Measurements from ENCODE around the gene C1QTNF8.

The C1QTNF8 gene

DNA sequence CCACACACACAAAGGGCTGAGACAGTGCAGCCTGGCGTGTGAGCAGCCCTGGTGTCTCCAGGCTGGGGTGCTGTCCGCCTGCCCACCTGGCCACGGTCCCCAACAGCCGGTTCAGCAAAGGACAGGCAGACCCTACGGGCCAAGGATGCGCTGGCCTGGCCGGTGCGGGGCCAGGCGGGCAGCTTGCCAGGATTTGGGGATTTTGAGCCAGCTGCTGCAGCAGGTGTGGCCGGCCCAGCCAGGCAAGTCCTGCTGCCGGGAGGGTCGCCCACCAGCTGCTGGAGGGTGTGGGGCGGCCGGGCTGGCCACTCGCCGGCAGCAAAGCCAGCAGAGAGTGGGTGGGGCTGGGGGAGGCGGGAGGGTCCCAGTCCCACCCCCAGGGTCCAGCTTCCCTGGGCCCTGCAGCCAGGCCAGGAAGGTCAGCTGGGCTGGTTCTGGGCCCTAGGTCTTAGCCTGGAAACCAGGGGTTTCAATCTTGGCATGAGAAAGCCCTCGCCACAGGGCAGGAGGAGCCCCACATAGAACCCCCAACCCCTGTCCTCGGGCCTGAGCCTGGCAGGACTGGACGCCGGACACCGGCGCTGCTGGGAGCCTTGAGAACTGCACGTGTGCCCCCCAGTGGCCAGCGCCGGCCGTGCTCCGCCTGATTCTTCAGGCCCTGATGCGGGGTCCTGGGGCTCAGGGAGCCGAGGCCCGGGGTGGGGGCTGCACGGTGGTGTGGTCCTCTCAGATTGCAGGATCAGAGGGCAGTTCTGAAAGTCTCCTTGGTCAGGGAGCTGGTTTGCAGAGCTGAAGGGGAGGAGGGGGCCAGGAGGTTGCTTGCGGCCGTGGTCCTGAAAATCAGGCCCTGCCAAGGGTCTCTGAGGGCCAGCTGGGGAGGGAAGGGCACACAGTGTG lies 41.1 kb downstream of the C1QTNF8 start:
- H3K36me3 ChIP-seq (ENCODE audit: insufficient read depth, insufficient read length, low read length) = no peaks in the 10 kb centered on the region
- H3K4me3 ChIP-seq (ENCODE audit: insufficient read length, low read depth) = no peak overlapping the region
- no peaks in the 10 kb centered on the region for H3K27me3 ChIP-seq (ENCODE audit: insufficient read depth, insufficient read length)
- DNase-seq (ENCODE audit: low read depth, low spot score) = peak; percentile 30
- peaks cover 9% of the 10 kb centered on the region for H3K9me3 ChIP-seq (ENCODE audit: insufficient read depth, low read length)
- H3K4me1 ChIP-seq (ENCODE audit: insufficient read depth, insufficient read length) = peaks cover 3% of the 10 kb centered on the region
- peak overlapping the region; percentile 56 for H3K9ac ChIP-seq (ENCODE audit: insufficient read length, low read depth)
- TF ChIP-seq SUZ12 (IDR thresholded peaks at IDR 0.05; ENCODE audit: extremely low read depth, insufficient read depth, insufficient read length) = no peak
- TF ChIP-seq YY1 (IDR thresholded peaks at IDR 0.05; ENCODE audit: insufficient read depth, insufficient read length) = no peak
- TF ChIP-seq ZNF274 (IDR thresholded peaks at IDR 0.05; ENCODE audit: low read depth, low read length) = no peak

DNA sequence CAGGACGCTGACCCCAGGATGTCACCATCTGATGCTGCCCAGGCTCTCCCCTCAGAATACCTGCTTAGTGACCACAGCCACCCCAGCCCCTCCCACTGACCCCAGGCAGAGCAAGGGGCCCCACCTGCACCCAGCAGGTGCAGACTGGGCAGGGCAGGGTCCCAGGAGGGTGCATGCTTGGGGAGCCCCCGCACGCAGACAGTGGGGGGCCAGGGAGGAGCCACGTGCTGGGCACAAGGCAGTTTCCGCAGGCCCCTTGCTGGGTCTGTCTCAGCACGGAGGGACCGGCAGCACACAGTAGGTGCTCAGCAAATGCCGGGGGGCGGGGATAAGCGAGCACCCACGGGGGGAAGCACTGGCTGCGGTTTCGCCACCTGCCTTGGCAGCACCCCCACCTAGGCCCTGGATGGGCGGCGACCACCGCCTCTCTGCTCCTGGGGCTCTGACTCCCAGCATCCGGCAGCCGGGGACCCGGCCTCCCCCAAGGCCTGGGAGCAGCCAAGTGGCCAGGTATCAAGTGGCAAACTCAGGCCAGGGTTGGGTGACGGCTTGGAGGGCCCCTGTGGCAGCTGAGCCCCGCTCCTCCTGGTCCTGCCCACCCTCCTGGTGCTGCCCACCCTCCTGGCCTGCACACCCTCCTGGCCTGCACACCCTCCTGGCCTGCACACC lies 42.2 kb downstream of the C1QTNF8 start:
- Histone ChIP-seq H3K9ac (ENCODE audit: insufficient read length, low read depth) (no peak overlapping the region), H3K9me3 (ENCODE audit: insufficient read depth, low read length) (peaks cover 3% of the 10 kb centered on the region; the same call in 1 of the 2 replicates), H3K4me1 (ENCODE audit: insufficient read depth, insufficient read length) (peaks cover 9% of the 10 kb centered on the region), H3K27me3 (ENCODE audit: insufficient read depth, insufficient read length) (no peaks in the 10 kb centered on the region), H3K36me3 (ENCODE audit: insufficient read depth, insufficient read length, low read length) (no peaks in the 10 kb centered on the region), H3K4me3 (ENCODE audit: insufficient read length, low read depth) (no peak overlapping the region)
- DNase-seq (ENCODE audit: low read depth, low spot score) = no peak
- no peak for TF ChIP-seq SUZ12 (IDR thresholded peaks at IDR 0.05; ENCODE audit: extremely low read depth, insufficient read depth, insufficient read length)
- no peak for TF ChIP-seq YY1 (IDR thresholded peaks at IDR 0.05; ENCODE audit: insufficient read depth, insufficient read length)
- TF ChIP-seq ZNF274 (IDR thresholded peaks at IDR 0.05; ENCODE audit: low read depth, low read length) = no peak

GRCh38 chr16:1053121-1053521 lies 42.9 kb downstream of the C1QTNF8 start:
- peak overlapping the region; percentile 42 for H3K9ac ChIP-seq (ENCODE audit: insufficient read length, low read depth)

GRCh38 chr16:1052721-1053120 lies 43.3 kb downstream of the C1QTNF8 start:
- no peak overlapping the region for H3K4me3 ChIP-seq (ENCODE audit: insufficient read length, low read depth)
- no peak for DNase-seq (ENCODE audit: low read depth, low spot score)
- TF ChIP-seq YY1 (IDR thresholded peaks at IDR 0.05; ENCODE audit: insufficient read depth, insufficient read length) = no peak
- TF ChIP-seq ZNF274 (IDR thresholded peaks at IDR 0.05; ENCODE audit: low read depth, low read length) = no peak
- TF ChIP-seq SUZ12 (IDR thresholded peaks at IDR 0.05; ENCODE audit: extremely low read depth, insufficient read depth, insufficient read length) = no peak
- no peaks in the 10 kb centered on the region for H3K36me3 ChIP-seq (ENCODE audit: insufficient read depth, insufficient read length, low read length)
- no peaks in the 10 kb centered on the region; the same call in 1 of the 2 replicates for H3K9me3 ChIP-seq (ENCODE audit: insufficient read depth, low read length)
- peaks cover 18% of the 10 kb centered on the region for H3K4me1 ChIP-seq (ENCODE audit: insufficient read depth, insufficient read length)
- H3K27me3 ChIP-seq (ENCODE audit: insufficient read depth, insufficient read length) = no peaks in the 10 kb centered on the region
- H3K9ac ChIP-seq (ENCODE audit: insufficient read length, low read depth) = peak overlapping the region; percentile 42

More at GRCh38 chr16:1053121-1053521, 42.9 kb downstream of the C1QTNF8 start:
- H3K4me3 ChIP-seq (ENCODE audit: insufficient read length, low read depth) = no peak overlapping the region
- no peaks in the 10 kb centered on the region; the same call in 1 of the 2 replicates for H3K9me3 ChIP-seq (ENCODE audit: insufficient read depth, low read length)
- no peak for DNase-seq (ENCODE audit: low read depth, low spot score)
- TF ChIP-seq ZNF274 (IDR thresholded peaks at IDR 0.05; ENCODE audit: low read depth, low read length) (no peak), SUZ12 (IDR thresholded peaks at IDR 0.05; ENCODE audit: extremely low read depth, insufficient read depth, insufficient read length) (no peak), YY1 (IDR thresholded peaks at IDR 0.05; ENCODE audit: insufficient read depth, insufficient read length) (no peak)
- no peaks in the 10 kb centered on the region for H3K36me3 ChIP-seq (ENCODE audit: insufficient read depth, insufficient read length, low read length)
- H3K4me1 ChIP-seq (ENCODE audit: insufficient read depth, insufficient read length) = peaks cover 14% of the 10 kb centered on the region
- no peaks in the 10 kb centered on the region for H3K27me3 ChIP-seq (ENCODE audit: insufficient read depth, insufficient read length)

DNA sequence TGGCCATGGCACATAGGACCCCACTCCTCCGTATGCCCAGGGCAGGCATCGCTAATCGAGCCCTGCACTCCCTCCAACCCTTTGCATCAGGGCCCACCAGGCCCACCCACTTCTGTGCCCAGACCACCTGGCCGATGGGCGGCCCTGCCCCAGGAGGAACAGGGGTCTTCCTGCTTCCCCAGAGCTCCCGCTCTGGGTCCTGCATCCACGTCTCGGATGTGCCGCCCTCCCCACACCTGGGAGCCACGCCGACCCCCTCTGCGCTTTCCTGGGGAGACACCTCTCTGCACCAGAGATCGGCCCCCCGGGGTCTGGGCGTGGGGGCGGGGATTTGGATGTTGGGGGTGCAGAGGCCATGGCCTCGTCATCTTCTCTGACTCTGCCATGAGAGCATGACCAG lies 44.6 kb downstream of the C1QTNF8 start:
- TF ChIP-seq YY1 (IDR thresholded peaks at IDR 0.05; ENCODE audit: insufficient read depth, insufficient read length) (no peak), SUZ12 (IDR thresholded peaks at IDR 0.05; ENCODE audit: extremely low read depth, insufficient read depth, insufficient read length) (no peak), ZNF274 (IDR thresholded peaks at IDR 0.05; ENCODE audit: low read depth, low read length) (no peak)
- no peak for DNase-seq (ENCODE audit: low read depth, low spot score)
- peaks cover 19% of the 10 kb centered on the region for H3K4me1 ChIP-seq (ENCODE audit: insufficient read depth, insufficient read length)
- no peaks in the 10 kb centered on the region for H3K27me3 ChIP-seq (ENCODE audit: insufficient read depth, insufficient read length)
- no peak overlapping the region for H3K4me3 ChIP-seq (ENCODE audit: insufficient read length, low read depth)
- no peaks in the 10 kb centered on the region for H3K36me3 ChIP-seq (ENCODE audit: insufficient read depth, insufficient read length, low read length)
- H3K9me3 ChIP-seq (ENCODE audit: insufficient read depth, low read length) = no peaks in the 10 kb centered on the region
- peak overlapping the region; percentile 8 for H3K9ac ChIP-seq (ENCODE audit: insufficient read length, low read depth)

- Histone ChIP-seq H3K36me3 (ENCODE audit: insufficient read depth, insufficient read length, low read length) (no peaks in the 10 kb centered on the region), H3K9ac (ENCODE audit: insufficient read length, low read depth) (no peak overlapping the region), H3K9me3 (ENCODE audit: insufficient read depth, low read length) (no peaks in the 10 kb centered on the region), H3K4me3 (ENCODE audit: insufficient read length, low read depth) (no peak overlapping the region), H3K4me1 (ENCODE audit: insufficient read depth, insufficient read length) (peaks cover 21% of the 10 kb centered on the region), H3K27me3 (ENCODE audit: insufficient read depth, insufficient read length) (no peaks in the 10 kb centered on the region)
- DNase-seq (ENCODE audit: low read depth, low spot score) = no peak
- no peak for TF ChIP-seq SUZ12 (IDR thresholded peaks at IDR 0.05; ENCODE audit: extremely low read depth, insufficient read depth, insufficient read length)
- no peak for TF ChIP-seq YY1 (IDR thresholded peaks at IDR 0.05; ENCODE audit: insufficient read depth, insufficient read length)
- no peak for TF ChIP-seq ZNF274 (IDR thresholded peaks at IDR 0.05; ENCODE audit: low read depth, low read length)
Measured at GRCh38 chr16:1050921-1051320, 45.1 kb downstream of the C1QTNF8 start.

DNA sequence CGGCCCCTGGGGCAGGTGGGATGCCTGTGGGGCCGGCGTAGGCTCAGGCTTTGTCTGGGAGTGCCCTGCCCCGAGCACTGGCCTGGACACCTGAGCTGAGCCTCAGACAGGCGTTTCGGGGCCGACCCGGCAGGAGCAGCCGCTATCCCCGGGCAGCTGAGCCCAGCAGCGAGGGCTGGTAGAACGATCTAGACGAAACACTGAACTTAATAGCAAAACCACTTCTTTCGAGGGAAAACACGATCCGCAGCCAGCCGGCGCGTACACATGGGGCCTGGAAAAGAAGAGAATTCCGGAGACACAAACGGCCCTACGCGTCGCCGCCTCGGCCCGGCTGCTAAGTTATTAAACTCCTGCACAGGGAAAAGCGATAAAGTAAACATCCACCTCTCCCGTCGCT lies 45.5 kb downstream of the C1QTNF8 start:
- TF ChIP-seq YY1 (IDR thresholded peaks at IDR 0.05; ENCODE audit: insufficient read depth, insufficient read length) (no peak), SUZ12 (IDR thresholded peaks at IDR 0.05; ENCODE audit: extremely low read depth, insufficient read depth, insufficient read length) (no peak), ZNF274 (IDR thresholded peaks at IDR 0.05; ENCODE audit: low read depth, low read length) (no peak)
- Histone ChIP-seq H3K4me1 (ENCODE audit: insufficient read depth, insufficient read length) (peaks cover 21% of the 10 kb centered on the region), H3K9ac (ENCODE audit: insufficient read length, low read depth) (no peak overlapping the region)

More for the DNA sequence above, 45.5 kb downstream of the C1QTNF8 start:
- H3K9me3 ChIP-seq (ENCODE audit: insufficient read depth, low read length) = no peaks in the 10 kb centered on the region
- H3K27me3 ChIP-seq (ENCODE audit: insufficient read depth, insufficient read length) = no peaks in the 10 kb centered on the region
- no peaks in the 10 kb centered on the region for H3K36me3 ChIP-seq (ENCODE audit: insufficient read depth, insufficient read length, low read length)
- DNase-seq (ENCODE audit: low read depth, low spot score) = no peak
- no peak overlapping the region for H3K4me3 ChIP-seq (ENCODE audit: insufficient read length, low read depth)

Measured in NT2/D1 (cell line).